Hematopoietic multipotent progenitor cell treated with erythropoietin and hydrocortisone succinate and interleukin-3 and kit ligand, for 17 days (in vitro differentiated cells): ENCODE data around the gene GPR173.
A peak's percentile ranks its signal among the peaks of the same experiment; 100 is the strongest.

ENCODE experiments used
- DNase-seq: peaks from one replicate; pipeline ENCODE4 v3.0.0-alpha.2; 2015; ENCODE audit warnings: low spot score

The GPR173 gene, protein sequence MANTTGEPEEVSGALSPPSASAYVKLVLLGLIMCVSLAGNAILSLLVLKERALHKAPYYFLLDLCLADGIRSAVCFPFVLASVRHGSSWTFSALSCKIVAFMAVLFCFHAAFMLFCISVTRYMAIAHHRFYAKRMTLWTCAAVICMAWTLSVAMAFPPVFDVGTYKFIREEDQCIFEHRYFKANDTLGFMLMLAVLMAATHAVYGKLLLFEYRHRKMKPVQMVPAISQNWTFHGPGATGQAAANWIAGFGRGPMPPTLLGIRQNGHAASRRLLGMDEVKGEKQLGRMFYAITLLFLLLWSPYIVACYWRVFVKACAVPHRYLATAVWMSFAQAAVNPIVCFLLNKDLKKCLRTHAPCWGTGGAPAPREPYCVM

GRCh38 chrX:53048169-53049126, at the start of gene GPR173:
Gene GPR173, plus strand, starts transcription at chrX:53048789. Its CDS starts 27,833 bp downstream, at chrX:53076622.
- DNase-seq = no peak

GRCh38 chrX:53000447-53001135, 48.0 kb upstream of the GPR173 start:
- no peak for DNase-seq

DNA sequence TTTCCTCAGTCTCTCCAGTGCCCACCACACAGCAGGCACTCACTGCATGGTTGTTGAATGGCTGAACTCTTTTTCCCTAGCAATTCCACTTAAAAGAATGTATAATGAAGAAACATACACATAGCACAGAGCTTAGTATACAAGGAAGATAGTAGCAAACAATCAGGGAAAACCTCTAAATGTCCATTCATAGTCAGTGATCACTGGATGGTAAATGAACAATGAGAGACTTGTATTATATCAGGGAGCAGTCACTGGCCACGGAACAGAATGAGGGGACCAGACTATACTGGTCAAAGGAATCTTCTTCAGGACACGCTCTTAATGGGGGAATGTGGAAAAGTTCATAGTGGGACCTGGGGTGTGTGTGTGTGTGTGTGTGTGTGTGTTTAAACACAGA, 46.6 kb upstream of the GPR173 start:
- no peak for DNase-seq

GRCh38 chrX:53003111-53003510, 45.5 kb upstream of the GPR173 start:
- no peak for DNase-seq

- DNase-seq = no peak
These were observed 44.6 kb upstream of the GPR173 start for GRCh38 chrX:53004038-53004437.

DNA sequence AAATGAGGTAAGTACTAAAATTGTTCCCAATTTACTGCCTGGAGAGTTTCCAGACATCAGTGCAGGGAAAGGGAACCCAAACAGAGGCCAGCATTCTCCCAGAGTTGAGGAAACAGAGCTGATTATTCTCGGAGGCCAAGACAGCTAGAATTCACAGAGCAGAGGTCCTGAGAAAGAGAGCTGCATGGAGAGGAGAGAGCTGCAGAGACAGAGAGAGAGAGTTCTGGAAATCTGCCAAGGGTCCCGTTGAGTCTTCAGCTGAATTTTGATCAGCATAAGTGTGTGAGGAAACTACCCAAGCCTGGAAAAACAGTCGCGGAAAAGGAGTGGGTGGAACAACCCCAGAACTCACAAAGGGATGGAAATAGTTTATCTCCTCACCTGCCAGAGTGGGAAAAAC, 43.8 kb upstream of the GPR173 start:
- no peak for DNase-seq

GRCh38 chrX:53005327-53005726, 43.3 kb upstream of the GPR173 start:
- no peak for DNase-seq

DNA sequence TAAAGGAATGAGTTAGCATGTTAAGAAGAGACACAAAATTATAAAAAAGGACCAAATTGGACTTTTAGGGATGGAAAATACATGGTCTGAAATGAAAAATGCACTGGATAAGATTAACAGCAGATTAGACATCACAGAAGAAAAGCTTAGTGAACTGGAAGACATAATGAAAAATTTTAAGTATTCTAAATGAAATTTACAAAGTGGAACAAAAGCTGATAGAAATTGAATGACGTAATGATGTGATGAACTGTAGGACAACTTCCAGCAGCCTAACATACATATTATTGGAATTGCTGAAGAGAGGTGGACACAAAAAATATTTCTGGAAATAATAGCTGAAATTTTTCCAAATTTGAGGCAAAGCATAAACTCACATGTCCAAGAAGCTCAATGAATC, 39.6 kb upstream of the GPR173 start:
- no peak for DNase-seq

GRCh38 chrX:53013291-53013690, 35.3 kb upstream of the GPR173 start:
- DNase-seq = no peak

DNA sequence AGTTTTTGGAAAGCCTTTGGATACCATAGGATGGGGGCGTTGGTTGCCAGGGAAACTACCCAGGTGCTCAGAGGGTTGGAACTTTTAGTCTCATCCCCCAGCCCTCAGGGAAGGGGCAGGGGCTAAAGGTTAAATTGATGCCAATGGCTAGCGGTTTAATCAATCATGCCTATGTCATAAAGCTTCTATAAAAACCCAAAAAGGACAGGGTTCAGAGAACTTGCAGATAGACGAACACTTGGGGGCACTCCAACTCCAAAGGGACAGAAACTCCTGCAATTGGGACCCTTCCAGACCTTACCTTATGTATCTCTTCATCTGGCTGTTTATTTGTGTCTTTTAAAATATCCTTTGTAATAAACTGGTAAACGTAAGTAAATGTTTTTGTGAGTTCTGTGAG, 30.0 kb upstream of the GPR173 start:
- DNase-seq = no peak

DNA sequence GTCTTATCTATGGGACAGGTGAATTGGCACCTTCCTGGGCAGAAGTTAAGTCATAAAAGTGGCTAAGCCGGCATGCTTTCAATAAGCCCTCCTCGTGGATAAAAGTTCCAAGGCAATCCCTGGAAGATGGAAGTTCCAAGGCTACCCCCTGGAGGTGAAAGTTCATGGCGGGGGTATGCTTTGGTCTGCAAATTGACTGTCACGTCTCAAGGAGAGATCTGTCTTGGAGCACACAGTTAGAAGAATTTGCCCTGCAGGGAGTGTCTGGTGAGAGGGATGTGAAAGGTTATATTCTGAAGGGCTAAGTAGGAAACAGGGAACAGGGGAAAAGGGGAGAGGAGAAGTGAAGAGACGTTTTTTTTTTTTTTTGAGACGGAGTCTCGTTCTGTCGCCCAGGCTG, 26.2 kb upstream of the GPR173 start:
- no peak for DNase-seq

DNA sequence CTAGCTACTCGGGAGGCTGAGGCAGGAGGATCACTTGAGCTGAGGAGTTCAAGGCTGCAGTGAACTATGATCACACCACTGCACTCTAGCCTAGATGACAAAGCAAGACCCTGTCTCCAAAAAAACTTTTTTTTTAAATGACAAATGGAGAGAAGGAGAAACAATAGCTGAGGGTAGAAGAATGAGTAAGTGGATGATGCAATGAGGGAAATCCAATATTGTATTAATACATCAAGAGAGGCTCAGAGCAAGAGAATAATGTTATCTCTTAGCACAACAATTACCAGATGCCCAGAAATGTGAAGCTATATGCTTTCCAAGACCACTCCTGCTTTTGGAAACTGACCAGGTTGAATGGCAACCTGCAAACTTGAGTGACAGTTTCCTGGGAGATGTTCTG, 19.9 kb upstream of the GPR173 start:
- no peak for DNase-seq

- DNase-seq = no peak
These were observed 17.2 kb upstream of the GPR173 start for GRCh38 chrX:53031380-53031779.

DNA sequence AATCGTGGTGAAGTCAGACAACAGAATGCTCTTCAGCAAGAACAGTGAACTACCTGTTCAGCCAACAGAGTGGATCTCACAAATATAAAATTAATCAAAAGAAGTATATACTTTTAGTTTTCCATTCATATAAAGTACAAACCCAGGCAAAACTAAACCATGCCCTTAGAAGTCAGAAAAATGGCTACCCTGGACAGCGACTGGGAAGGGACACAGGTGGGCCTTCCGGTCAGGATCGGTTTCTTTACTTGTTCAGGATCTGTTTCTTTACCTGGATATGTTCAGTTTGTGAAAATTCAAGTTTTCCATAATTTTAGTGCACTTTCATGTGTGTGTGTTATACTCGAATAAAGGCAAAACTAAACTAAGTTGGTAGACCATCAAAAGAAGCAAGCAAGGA, 12.4 kb upstream of the GPR173 start:
- no peak for DNase-seq

- peak; percentile 34 for DNase-seq
These were observed 9.4 kb upstream of the GPR173 start for GRCh38 chrX:53039236-53039635.

DNA sequence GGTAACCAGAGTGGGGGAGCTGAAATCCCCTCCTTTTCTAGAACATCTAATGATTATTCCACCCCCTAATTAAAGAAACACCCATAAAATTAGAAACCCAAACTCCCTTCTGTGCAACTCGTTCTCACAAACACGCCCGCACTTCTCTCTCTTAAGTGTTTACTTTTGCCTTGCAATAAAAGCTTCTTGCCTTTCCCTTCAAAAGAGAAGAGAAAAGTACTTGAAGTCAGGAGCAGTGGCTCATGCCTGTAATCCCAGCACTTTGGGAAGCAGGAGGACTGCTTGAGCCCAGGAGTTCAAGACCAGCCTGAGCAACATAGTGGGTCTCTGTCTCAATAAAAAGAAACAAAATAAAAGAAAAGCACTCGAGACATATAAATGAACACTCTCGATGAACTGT, 3.6 kb upstream of the GPR173 start:
- no peak for DNase-seq

GRCh38 chrX:53047228-53047627, 1.4 kb upstream of the GPR173 start:
- no peak for DNase-seq

GRCh38 chrX:53049127-53049517, 533 bp downstream of the GPR173 start:
- no peak for DNase-seq

- no peak for DNase-seq
These were observed 2.3 kb downstream of the GPR173 start for GRCh38 chrX:53050841-53051240.

DNA sequence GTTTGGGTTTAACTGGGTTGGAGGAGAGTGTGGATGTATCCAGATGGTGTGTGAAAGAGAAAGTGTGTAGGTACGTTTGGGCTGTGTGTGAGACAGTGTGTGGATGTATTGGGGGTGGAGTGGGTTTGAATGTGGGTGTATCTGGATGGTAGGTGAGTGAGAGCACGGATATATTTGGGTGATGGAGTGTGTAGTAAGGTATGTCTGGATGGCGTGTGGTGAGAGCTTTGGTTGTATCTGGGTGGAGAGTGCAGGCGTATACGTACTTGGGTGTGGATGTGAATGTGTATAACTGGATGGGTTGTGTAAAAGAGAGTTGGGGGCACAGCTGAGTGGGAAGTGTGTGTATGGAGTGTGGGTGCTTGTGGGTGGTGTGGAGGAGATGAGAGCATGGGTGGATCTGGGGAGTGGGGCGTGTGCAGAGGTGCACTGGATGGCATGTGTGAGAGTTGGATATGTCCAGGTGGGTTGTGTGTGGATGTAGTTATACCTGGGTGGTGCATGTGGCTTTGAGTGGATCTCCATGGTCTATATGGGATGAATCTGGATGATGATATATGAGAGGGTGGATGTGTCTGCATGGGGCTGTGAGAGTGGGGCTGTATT, 6.8 kb downstream of the GPR173 start:
- no peak for DNase-seq

- DNase-seq = no peak
These were observed 7.7 kb downstream of the GPR173 start for GRCh38 chrX:53056292-53056691.

DNA sequence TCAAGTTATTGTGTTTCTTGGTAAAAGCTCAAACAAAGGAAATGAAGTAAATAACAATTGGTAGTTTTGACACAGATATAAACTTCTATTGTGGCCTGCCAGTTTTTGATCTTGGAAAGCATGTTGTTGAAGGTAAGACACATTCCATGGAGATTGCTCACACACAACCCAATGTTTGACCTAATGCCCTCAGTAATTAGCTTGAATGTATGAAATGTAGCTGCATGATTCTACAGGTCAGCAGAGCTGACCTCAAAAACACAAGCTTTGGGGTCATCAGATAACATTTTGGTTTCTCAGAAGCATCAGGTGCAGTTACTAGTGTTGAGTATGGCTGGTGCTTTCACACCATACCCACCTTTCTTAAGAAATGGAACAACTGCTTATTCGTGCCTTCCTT, 16.5 kb downstream of the GPR173 start:
- DNase-seq = no peak
